GM21576 (cell line): ENCODE results near the gene CEMIP.

Source experiments
- ATAC-seq: cut with Tn5 transposase; IDR thresholded peaks from one replicate; pipeline ENCODE4 v1.9.1; 2021; ENCODE audit warnings: mild to moderate bottlenecking, moderate library complexity; ENCODE audit not compliant: unreplicated experiment

The CEMIP gene

DNA sequence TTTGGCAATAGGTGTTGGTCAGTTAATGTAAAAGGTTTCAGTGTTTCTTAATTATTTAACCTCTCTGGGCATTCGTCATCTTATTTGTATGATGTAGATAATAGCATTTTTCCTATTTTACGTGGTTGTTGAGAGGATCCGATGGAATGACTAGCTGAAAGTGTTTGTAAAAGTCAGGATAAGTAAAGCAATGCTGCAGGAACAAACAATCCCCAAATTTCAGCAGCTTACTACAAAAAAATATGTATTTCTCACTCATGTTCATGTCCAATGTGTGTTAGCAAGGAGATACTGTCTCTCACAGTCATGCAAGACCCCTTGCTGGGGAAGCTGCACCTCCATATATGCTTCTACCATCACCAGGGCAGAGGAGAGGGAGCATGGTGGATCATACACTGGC lies 38.7 kb downstream of the CEMIP start:
- no peak for ATAC-seq

DNA sequence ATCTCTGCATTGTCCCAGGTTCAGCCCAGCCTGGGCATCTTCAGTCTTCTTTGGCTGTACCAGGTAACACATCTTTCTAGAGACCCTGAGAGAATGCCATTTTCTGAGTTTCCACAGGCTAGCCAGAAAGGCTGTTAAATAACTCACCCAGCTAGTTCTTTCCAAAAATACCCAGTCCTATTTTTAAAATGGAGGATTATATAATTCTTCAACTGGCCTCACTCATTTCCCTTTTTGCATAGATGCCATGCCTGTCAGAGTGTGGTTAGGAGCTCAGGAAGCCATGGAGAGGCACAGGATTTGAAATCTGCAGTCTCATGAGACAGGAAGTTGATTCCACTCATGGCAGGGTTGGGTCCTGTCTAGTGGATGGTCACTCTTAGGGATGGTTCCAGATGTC lies 39.8 kb downstream of the CEMIP start:
- ATAC-seq = no peak

DNA sequence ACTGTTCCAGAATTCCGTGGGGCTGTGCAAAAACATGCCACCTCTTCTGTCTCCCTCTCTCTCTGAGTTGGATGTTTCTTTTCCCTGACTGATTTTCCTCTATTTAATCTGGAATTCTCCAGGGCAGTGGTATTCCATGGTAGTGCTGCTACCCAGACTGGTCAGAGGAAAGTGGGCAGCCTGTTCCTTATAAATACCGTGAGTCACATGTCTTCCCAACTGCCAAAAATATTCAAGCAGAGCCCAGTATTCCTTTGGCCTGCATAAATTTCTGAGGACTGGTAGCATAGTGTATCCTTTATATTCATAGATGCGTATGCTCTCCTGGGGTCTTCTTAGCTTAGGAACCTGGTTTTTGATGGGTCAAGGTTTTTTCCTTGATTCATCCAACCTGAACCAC lies 40.9 kb downstream of the CEMIP start:
- ATAC-seq = no peak

DNA sequence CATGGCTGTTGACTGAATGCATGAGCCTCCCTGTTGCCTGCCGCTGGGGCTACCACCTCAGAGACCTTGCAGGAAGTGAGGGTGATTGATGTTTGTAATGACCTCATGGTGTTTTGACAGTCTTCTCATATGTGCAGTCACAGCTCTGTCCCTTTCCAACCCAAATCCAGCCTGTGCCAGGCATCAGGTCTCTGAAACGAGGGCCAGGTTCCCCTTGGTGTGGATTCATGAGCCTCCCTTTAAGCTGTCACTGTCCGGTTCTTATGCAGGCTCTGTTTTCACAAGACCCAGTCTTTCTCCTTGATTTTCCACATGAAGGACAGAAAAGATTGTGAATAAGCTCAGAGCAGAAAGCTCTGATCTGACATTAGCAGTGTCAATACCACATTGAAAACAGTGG lies 43.1 kb downstream of the CEMIP start:
- no peak for ATAC-seq

DNA sequence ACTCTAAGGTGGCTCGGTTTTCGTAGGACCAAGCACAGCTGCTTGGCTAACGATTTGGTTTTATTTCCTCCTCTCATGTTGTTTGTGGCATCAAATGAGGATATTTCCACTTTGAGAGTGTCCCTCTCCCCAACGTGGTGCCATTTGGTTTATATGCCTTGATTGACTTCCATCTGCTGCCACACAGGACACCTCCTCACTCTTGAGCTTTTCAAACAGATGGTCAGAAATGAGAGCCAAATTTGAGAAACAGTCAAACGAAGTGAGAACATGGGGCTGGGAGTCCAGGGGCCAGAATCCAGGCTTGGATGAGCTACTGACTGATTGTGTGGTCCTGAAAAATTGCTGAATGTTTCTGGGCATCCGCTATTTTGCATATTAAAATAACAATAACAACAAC lies 43.5 kb downstream of the CEMIP start:
- no peak for ATAC-seq

DNA sequence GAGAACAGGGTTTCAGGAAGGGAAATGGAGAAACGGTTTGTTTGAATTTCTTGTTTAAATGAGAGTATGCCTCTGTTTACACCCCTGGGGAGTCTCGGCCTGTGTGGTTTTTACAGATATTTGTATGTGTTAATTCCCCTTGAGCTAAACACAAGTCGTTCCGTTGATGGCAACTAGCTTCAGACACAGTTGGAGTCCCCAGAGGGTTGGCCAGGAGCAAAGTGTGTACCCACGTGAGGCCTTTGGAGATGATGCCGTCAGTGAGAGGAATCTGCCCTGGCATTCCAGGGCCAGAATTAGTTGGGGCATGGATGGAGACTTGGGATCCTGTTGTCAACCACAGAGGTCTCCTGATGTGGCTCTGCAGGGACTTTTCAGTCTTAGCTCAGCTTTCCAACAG lies 44.0 kb downstream of the CEMIP start:
- ATAC-seq = no peak

DNA sequence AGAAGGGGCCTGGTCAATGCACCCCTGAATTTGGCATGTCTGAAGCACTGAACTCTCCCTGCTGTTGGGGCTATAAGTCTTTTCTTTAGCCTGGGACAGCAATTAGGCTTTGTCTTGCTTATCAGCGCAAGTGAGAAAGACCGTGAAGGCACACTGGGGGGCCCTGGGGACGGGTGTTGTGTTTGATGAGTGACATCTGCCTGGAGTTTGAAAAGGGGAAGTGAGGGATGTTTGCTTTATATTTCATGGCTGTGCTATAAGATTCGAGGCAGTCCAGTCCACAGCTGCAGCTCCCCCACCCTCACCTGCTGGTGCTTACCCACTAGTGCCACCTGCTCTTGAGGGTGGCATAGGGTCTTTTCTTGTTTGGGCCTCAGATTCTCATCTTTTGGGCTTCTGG lies 44.8 kb downstream of the CEMIP start:
- no peak for ATAC-seq

DNA sequence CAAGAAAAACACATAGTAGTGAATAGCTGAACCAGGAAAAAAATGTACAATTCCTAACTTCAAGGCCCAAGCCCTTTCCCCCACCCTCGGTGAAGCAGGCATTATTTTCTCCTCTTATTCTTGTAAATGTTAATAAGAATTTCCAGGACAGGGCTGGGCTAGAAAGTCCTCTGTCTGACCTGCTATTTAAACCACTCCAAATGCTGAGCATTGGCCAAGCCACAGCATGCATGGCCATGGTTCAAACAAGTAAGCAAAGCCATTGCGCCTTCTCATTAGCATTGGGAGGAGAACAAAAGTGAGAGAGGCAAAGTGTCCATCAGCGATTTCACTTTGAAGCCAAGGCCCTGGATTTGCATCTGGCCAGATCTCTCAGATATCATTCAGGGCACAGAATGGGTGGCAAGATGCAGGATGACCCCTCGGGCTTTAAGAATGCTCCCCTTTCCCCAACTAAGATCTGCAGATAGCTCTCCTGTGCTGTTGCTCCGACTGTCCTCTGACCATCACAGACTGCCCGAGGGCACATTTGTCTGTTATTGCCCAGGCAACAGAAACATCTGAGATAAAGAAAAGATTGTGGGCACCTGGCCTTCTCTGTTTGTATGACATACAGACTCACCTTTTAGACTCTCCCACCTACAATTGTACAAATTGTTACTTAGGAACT lies 46.3 kb downstream of the CEMIP start:
- no peak for ATAC-seq

DNA sequence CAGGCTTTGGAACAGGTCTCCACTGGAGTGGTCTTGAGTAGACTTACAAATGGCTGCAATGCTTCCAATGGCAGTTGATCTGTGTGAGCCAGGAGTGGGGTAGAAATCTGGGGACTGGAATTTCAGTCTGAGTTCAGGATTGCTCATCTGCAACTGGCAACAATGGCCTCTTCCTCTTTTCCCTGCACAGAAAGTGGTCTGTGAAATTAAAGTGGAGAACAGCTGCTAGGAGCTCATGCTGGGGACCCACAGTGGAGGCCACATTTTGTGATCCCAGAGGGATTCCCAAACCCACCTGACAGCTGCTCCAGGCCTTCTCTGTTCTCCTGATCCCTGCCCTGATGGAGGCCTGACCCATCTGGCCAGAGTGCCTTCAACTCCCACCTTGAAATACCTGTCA lies 49.6 kb downstream of the CEMIP start:
- ATAC-seq = no peak

DNA sequence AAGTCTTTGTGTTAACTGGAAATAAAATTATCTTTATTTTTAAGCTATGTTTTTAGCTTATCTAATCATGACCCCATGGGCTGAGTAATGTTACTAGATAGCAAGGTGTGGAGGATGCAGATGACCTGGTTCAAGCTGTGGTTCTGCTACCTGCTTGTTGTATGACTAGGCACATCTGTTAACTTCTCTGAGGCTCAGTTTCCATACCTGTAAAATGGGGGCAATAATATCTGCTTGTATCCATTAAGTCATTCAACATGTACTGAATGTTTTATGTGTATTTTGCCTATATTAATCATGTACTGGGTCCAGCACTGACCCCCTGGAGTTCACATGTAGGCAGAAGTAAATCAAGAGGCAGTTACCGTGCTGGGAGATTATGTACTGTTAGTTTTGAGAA lies 51.5 kb downstream of the CEMIP start:
- ATAC-seq = no peak

DNA sequence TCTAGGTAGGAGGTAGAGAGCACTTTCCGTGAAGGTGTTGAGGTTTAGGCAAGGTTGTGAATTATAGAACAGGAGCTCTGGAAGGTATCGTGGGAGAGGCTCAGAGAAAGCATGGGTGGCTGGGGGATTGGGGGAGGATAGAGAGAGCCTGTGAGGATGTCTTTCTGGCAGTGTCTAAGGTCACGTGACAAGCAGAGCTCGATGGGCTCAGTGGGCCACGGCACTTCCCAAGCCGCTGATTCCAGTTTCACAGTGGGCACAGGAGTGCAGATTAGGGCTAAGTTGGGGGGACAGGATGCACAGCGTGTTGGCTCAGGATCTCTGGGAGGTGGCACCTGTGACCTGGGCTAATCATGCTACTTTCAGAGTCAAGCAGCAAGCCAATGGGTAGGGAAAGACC lies 52.0 kb downstream of the CEMIP start:
- no peak for ATAC-seq

DNA sequence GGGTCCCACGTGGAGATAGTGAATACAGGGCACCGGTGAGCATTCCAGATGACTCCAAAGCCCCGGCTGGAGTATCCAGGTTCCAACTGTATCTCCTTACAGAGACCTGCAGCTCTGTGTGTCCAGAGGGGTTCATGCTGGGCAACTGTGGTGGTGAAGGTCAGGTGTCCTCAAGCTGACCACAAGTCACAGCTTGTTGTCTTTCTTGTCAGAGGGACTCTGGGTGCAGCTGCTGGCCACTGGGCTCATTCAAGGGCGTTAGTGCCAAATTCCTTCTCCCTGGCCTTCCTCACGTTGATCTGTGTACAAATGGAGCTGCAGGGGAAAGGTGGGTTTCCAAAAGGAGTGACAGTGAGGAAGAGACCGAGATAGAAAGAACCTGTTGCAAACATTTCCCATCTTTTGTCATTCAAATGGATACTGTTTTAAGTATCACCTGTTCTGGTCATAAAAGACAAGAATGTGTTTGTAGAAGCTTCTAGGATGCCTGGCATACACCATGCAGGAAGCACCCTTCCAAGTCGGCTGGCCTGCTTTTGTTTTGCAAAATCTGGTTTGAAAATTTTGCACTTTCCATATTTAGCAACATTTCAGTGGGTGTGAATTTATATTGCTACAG lies 52.5 kb downstream of the CEMIP start:
- ATAC-seq = no peak

DNA sequence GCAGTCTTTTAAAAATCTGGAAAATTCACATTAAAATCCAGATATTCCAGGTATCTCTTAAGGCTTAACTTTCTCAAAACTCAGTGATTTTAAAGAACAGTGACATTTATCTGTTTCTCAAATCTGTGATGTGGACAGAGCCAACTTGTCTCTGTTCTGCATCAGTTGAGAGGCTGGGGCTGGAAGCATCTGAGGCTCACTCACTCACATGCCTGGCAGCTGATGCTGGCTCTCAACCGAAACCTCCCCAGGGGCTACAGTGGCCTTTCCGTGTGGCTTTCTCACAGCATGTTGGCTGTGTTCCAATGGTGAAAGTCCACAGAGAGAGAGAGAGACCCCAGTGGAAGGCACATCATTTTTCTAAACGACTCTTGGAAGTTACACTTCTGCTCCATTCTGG lies 53.5 kb downstream of the CEMIP start:
- no peak for ATAC-seq

DNA sequence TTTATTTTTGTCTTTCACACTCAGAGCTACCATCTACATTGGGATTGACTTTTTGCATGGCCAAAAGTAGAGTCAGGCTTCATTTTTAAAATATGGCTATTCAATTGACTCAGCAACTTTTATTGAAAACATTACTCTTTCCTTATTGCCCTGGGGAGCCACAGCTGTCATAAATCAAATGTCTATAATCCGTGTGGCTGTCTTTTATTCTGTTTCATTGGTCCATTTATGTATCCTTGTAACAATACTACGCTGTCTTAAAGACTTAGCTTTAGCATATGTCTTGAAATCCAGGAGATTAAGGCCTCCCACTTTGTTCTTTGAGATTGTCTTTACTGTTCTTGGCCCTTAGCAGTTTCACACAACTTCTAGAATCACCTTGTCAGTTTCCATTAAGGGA lies 55.2 kb downstream of the CEMIP start:
- no peak for ATAC-seq

DNA sequence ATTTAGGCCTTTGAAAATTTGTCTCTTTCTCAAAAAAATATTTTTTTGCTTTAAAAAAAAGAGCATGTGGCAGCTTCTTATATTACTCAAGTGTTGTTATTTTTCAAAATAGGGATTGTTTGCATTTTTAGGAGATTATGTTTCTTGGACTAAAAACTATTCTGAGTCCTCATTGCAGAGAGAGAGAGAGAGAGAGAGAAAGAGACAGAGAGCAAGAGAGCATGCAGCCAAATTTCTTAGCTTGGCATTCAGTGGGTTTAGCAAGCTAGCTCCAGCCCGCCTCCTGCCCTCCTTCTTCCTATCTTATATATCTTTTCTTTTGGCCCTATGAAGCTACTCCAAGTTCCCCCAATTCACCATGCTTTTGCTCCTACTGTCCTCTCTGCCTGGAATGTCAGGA lies 55.7 kb downstream of the CEMIP start:
- ATAC-seq = no peak

DNA sequence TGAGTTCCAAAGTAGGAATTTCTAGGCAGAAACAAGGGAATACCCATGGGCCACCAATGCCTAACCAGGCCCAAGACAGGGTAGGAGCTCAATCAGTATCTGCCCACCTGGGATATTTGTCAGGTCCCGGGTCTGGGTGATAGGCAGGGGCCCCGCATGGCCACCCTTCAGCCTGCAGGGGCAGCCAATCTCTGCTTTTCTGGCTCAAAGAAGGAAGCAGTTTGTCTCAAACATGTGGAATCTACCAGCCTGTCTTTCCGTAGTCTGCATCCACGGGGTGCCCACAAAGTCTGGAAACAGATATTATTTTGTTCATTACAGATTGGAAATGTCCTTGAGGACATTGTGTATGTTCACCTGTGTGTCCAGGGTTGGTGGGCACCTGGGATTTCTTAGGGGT lies 56.2 kb downstream of the CEMIP start:
- no peak for ATAC-seq

DNA sequence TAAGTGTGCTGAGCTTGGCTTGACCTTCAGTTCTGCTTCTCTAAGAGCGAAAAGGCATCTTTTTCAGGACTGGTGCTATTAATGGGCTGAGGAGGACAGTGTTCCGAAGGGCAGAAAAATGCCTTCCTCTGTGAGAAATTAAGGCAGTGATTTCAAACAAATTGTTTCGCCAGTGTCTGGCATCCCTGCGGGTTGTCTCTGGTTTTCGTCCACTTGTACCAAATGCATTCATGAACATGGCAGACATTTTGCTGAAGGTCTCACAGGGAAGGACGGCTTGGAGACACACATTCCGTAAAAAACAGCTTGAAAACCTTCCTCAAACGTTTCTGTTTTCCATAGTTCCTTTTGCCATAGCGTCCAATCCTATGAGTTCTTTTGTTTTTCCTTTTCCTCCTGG lies 57.1 kb downstream of the CEMIP start:
- no peak for ATAC-seq

DNA sequence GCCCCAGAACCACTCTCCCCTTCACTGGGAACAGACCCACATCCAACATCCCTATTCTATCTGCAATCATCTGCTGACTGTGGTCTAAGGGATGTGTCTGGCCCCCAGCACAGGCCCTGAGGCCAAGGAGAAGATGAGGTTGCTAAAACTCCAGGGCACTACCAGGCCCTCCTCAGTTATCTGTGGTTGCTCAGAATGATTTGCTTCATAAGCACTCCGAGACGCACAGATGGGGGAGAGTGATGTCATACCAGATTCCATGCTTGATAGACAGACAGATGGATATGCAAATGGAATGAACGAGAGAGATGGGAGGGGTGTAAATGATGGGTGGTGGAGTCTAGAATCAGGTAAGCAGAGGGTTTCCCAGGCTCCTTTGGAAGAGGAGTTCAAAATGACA lies 57.8 kb downstream of the CEMIP start:
- no peak for ATAC-seq

DNA sequence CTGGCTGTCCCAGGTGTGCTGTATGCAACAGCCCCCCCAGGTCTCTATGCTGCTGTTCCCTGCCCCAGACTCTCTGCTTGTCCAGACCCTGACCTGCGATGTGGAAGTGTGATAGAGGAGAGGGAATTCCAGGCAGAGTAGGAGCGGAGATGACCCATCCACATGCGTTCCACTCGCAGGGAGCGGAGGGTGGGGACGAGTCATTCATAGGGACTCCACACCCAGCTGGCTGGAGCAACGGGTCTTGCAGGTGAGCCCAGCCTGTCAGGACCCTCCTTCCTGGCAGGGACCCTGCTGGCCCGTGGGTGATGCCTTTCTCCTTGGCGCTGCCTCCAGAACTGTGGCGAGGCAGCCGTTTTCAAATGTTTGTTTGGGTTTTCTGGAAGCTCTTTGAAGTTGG lies 58.8 kb downstream of the CEMIP start:
- no peak for ATAC-seq

DNA sequence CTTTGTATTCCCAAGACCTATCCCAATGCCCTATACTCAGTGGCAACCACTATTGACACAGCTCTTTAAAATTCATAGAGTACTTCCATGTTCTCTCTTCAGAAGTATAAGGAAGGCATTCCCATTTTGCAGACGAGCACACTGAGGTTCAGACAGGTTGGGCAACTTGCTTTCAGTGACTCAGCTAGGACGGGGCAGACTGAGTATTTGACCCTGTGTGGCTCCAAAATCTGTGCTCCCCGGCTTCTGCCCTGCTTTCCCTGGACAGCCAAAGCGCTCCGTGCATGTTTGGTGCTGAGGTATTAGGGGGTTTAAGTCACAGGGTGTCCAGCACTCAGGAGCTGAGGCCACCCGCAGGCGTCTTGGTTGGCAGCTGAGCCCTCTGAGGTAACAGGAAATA lies 59.5 kb downstream of the CEMIP start:
- no peak for ATAC-seq

DNA sequence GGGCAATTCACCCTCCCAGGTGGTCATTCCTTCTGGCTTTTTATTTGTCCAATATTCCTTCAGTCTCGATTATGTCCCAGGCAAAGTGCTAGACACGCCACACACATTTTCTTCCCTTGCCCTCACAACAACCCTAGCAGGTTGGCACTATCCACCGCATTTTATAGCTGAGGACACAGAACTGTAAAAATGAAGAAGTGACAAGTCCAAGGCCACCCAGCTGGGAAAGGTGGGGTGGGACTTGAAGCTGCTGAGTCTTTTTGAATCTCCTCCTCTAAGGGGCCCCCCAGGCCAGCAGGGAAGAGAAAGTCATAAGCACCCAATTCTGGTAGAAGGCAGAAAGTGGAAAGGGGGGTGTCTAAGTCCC lies 60.6 kb downstream of the CEMIP start:
- ATAC-seq = no peak

DNA sequence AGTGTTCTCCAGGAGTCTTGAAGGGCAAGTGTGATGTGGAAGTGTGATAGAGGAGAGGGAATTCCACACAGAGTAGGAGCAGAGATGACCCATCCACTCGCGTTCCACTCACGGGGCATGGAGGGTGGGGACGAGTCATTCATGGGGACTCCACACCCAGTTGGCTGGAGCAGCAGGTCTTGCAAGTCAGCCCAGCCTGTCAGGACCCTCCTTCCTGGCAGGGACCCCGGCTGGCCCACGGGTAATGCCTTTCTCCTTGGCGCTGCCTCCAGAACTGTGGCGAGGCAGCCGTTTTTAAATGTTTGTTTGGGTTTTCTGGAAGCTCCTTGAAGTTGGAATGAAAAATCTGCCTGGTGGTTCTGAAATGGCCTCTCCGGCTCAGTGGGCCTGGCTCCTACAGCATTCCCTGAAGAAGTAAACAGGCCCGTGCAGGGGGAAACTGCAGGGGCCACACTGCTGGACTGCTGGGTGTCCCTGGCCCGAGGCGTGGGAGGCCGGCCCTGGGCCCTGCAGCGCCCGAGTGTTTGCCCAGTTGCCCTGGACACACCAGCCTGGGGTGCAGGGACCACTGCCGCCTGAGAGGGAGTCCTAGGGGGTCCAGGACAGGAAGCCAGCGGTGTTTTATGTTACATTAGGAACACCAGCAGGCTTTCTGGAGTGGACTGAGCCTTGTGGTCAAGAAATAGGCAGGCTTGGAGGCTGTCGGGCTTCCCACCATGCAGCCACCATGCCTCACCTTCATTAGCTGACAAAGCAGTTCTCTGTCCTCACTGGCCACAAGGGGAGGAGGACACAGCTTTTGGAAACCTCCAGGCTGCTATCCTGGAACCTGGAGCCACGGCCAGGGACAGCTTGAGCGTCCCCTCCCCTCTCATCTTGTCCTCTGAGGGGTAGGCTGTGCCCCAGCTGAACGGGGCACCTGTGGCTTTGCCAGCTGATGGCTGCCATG lies 61.3 kb downstream of the CEMIP start:
- no peak for ATAC-seq
